Loucy (cell line): Measurements from ENCODE around the gene C10orf62.

Source experiments
- H2AFZ ChIP-seq: fragments of 200-600 bp; sonication (generic); 2 replicates; pipeline ENCODE4 v1.6.0; 2016; ENCODE audit warnings: antibody characterized with exemption, mild to moderate bottlenecking, low read length, moderate library complexity
- H3F3A ChIP-seq: fragments of 200-600 bp; 2 replicates; pipeline ENCODE4 v1.6.0; 2016; ENCODE audit warnings: antibody characterized with exemption, low read depth, mild to moderate bottlenecking
- H3K27me3 ChIP-seq: fragments of 200-600 bp; sonication (generic); 2 replicates; pipeline ENCODE4 v1.6.1; 2014; ENCODE audit warnings: low read length, mild to moderate bottlenecking; ENCODE audit not compliant: insufficient read depth, poor library complexity, severe bottlenecking
- H3K36me3 ChIP-seq: fragments of 200-600 bp; sonication (generic); 2 replicates; pipeline ENCODE4 v1.6.1; 2016; ENCODE audit warnings: low read length; ENCODE audit not compliant: insufficient read depth
- H3K4me1 ChIP-seq: fragments of 200-600 bp; sonication (generic); 2 replicates; pipeline ENCODE4 v1.5.1; 2014; ENCODE audit warnings: low read length, mild to moderate bottlenecking; ENCODE audit not compliant: insufficient read depth, poor library complexity, severe bottlenecking
- H3K4me2 ChIP-seq: fragments of 200-600 bp; sonication (generic); 2 replicates; pipeline ENCODE4 v1.6.0; 2014; ENCODE audit warnings: antibody characterized with exemption, low read length, low read depth, mild to moderate bottlenecking; ENCODE audit not compliant: poor library complexity, severe bottlenecking
- H3K4me3 ChIP-seq: fragments of 200-600 bp; sonication (generic); 2 replicates; pipeline ENCODE4 v1.5.1; 2014; ENCODE audit warnings: low read length, mild to moderate bottlenecking, mixed read lengths; ENCODE audit not compliant: poor library complexity, severe bottlenecking
- H3K79me2 ChIP-seq: fragments of 200-600 bp; sonication (generic); 2 replicates; pipeline ENCODE4 v1.6.1; 2014; ENCODE audit warnings: low read length; ENCODE audit not compliant: insufficient read depth
- H3K9ac ChIP-seq: fragments of 200-600 bp; sonication (generic); 2 replicates; pipeline ENCODE4 v1.6.0; 2014; ENCODE audit warnings: mild to moderate bottlenecking, low read depth, low read length, moderate library complexity; ENCODE audit not compliant: poor library complexity, severe bottlenecking
- H3K9me2 ChIP-seq: fragments of 200-600 bp; sonication (generic); replicated peaks from 2 replicates; pipeline ENCODE4 v1.6.1; 2016; ENCODE audit warnings: low read depth, low read length, mixed read lengths
- H3K9me3 ChIP-seq: fragments of 200-600 bp; sonication (generic); 2 replicates; pipeline ENCODE4 v1.6.1; 2014; ENCODE audit warnings: mild to moderate bottlenecking, antibody characterized with exemption, low read length, low read depth; ENCODE audit not compliant: insufficient read depth
- H4K20me1 ChIP-seq: fragments of 200-600 bp; sonication (generic); 2 replicates; pipeline ENCODE4 v1.6.0; 2014; ENCODE audit warnings: antibody characterized with exemption, low read length, mild to moderate bottlenecking; ENCODE audit not compliant: insufficient read depth, poor library complexity, severe bottlenecking
- CTCF ChIP-seq: fragments of 200-600 bp; sonication (generic); conservative IDR thresholded peaks from 2 replicates; pipeline ENCODE4 v1.5.1; 2014; ENCODE audit warnings: mild to moderate bottlenecking, antibody characterized with exemption, low read length
- EZH2phosphoT487 ChIP-seq: fragments of 200-600 bp; IDR thresholded peaks from 2 replicates; pipeline ENCODE4 v1.6.1; 2018; ENCODE audit warnings: antibody characterized with exemption, mild to moderate bottlenecking, moderate library complexity, borderline replicate concordance

Gene C10orf62

GRCh38 chr10:97583476-97583875 lies 6.0 kb upstream of the C10orf62 start:
- Histone ChIP-seq H3K27me3 (no peaks in the 10 kb centered on the region), H3K9me2 (no peaks in the 10 kb centered on the region), H2AFZ (no peak overlapping the region), H3K9me3 (no peaks in the 10 kb centered on the region), H3K4me2 (no peak overlapping the region), H3K79me2 (no peaks in the 10 kb centered on the region), H4K20me1 (no peaks in the 10 kb centered on the region), H3F3A (no peaks in the 10 kb centered on the region), H3K4me1 (peaks cover 4% of the 10 kb centered on the region), H3K9ac (no peak overlapping the region), H3K4me3 (no peak overlapping the region), H3K36me3 (no peaks in the 10 kb centered on the region)
- TF ChIP-seq EZH2phosphoT487 (no peak), CTCF (no peak)

GRCh38 chr10:97584060-97584797 lies 5.3 kb upstream of the C10orf62 start, which contains the start of gene HOGA1:
TSS of gene HOGA1 (plus strand) at chr10:97584389. CDS start at chr10:97584704, 315 bp downstream.
- no peaks in the 10 kb centered on the region for H3K27me3 ChIP-seq
- H3K79me2 ChIP-seq, result no peaks in the 10 kb centered on the region
- peaks cover 4% of the 10 kb centered on the region for H3K4me1 ChIP-seq
- no peaks in the 10 kb centered on the region for H3K9me2 ChIP-seq
- no peak within 1 kb of the TSS for H3K4me2 ChIP-seq
- H3K9me3 ChIP-seq, result no peaks in the 10 kb centered on the region
- no peak for TF ChIP-seq CTCF
- TF ChIP-seq EZH2phosphoT487, result no peak
- H4K20me1 ChIP-seq, result no peaks in the 10 kb centered on the region
- H3K9ac ChIP-seq, result no peak within 1 kb of the TSS
- H3F3A ChIP-seq, result no peaks in the 10 kb centered on the region
- H2AFZ ChIP-seq, result no peak within 1 kb of the TSS
- H3K36me3 ChIP-seq, result no peaks in the 10 kb centered on the region
- H3K4me3 ChIP-seq, result no peak within 1 kb of the TSS

- Histone ChIP-seq H3K4me2 (no peak overlapping the region), H3K9me3 (no peaks in the 10 kb centered on the region), H4K20me1 (no peaks in the 10 kb centered on the region), H3K36me3 (no peaks in the 10 kb centered on the region), H3K27me3 (no peaks in the 10 kb centered on the region), H3K79me2 (no peaks in the 10 kb centered on the region), H3K9ac (no peak overlapping the region), H3K4me1 (peaks cover 4% of the 10 kb centered on the region), H3K9me2 (no peaks in the 10 kb centered on the region), H3F3A (no peaks in the 10 kb centered on the region), H2AFZ (no peak overlapping the region), H3K4me3 (no peak overlapping the region)
- TF ChIP-seq CTCF (no peak), EZH2phosphoT487 (no peak)
Measured at GRCh38 chr10:97584798-97585438, 4.6 kb upstream of the C10orf62 start.
